Measurements from ENCODE around the gene TP53RK. TPM values are rescaled to one million over a fixed set of nuclear protein-coding genes. Genes with fewer than 3 reads are reported as not detected.

TP53RK gene
- total and polyA plus RNA-seq, 4 experiments from 2014 or later = 13.5 to 29.4 (median 21.2) TPM

GRCh38 chr20:46690219-46691106 is 1.2 kb upstream of the TP53RK start:
- H3K4me3 Mint-ChIP-seq = peak overlapping the region; percentile 47 to 100 (median 75)
- H3K27me3 Mint-ChIP-seq = peaks cover 0 to 1% of the 10 kb centered on the region in 2 donors
- intact Hi-C loops (cut with micrococcal nuclease) = no loop called here
- peak overlapping the region; percentile 85 for H3K27ac ChIP-seq (ENCODE audit: low read depth, low read length)
- H3K4me1 Mint-ChIP-seq = peaks cover 28 to 42% (median 39%) of the 10 kb centered on the region in 4 donors
- no peak overlapping the region for H3K4me3 ChIP-seq (ENCODE audit: low read length in 2 of 2)
- no peaks in the 10 kb centered on the region for H3K27me3 ChIP-seq (ENCODE audit: insufficient read depth, low read length)
- DNase-seq = no peak
- POLR2A ChIA-PET (ENCODE audit: partially characterized antibody) = interaction anchor here (0.7 kb wide), 1 partner anchor 666 kb away, joined by 3 read pairs; the partner anchor contains the start of gene ZMYND8
- H3K4me1 ChIP-seq (ENCODE audit: insufficient read depth, low read length) = peaks cover 39% of the 10 kb centered on the region
- peaks cover 11 to 23% of the 10 kb centered on the region in 2 donors for H3K36me3 Mint-ChIP-seq
- peaks cover 0 to 2% (median 0%) of the 10 kb centered on the region in 8 donors for H3K9me3 Mint-ChIP-seq
- CTCF ChIA-PET (ENCODE audit: partially characterized antibody) = interaction anchor here (1.6 kb wide), 1 partner anchor 10 kb away, joined by 13 read pairs; no protein-coding TSS in a partner anchor
- H3K36me3 ChIP-seq (ENCODE audit: insufficient read depth, low read length) = peaks cover 6% of the 10 kb centered on the region
- H3K27ac Mint-ChIP-seq = peak overlapping the region in 6 of 7 donors; percentile 20 to 98 (median 90)
- no peaks in the 10 kb centered on the region for H3K9me3 ChIP-seq (ENCODE audit: control insufficient read depth in 1 of 2, low read length in 2 of 2)

- Mint-ChIP-seq H3K27ac (peak overlapping the region; percentile 84 to 100 (median 97)), H3K27me3 (peaks cover 0 to 1% of the 10 kb centered on the region in 2 donors), H3K4me1 (peaks cover 31 to 46% (median 44%) of the 10 kb centered on the region in 4 donors), H3K9me3 (peaks cover 0 to 2% (median 0%) of the 10 kb centered on the region in 8 donors), H3K36me3 (peaks cover 15 to 29% of the 10 kb centered on the region in 2 donors), H3K4me3 (peak overlapping the region; percentile 94 to 100 (median 98))
- ChIA-PET CTCF (ENCODE audit: partially characterized antibody) (interaction anchor here (1.6 kb wide), 1 partner anchor 10 kb away, joined by 13 read pairs; no protein-coding TSS in a partner anchor), POLR2A (ENCODE audit: partially characterized antibody) (interaction anchor here (0.7 to 1.1 kb wide), 2 partner anchors 13 to 667 kb away, joined by 3 to 5 read pairs; partner anchors contain the start of gene ZMYND8)
- Histone ChIP-seq H3K4me3 (ENCODE audit: low read length in 2 of 2) (peak overlapping the region; percentile 49 to 92), H3K36me3 (ENCODE audit: insufficient read depth, low read length) (peaks cover 12% of the 10 kb centered on the region), H3K9me3 (ENCODE audit: control insufficient read depth in 1 of 2, low read length in 2 of 2) (no peaks in the 10 kb centered on the region), H3K4me1 (ENCODE audit: insufficient read depth, low read length) (peaks cover 44% of the 10 kb centered on the region), H3K27me3 (ENCODE audit: insufficient read depth, low read length) (no peaks in the 10 kb centered on the region), H3K27ac (ENCODE audit: low read depth, low read length) (peak overlapping the region; percentile 85)
- intact Hi-C loops (cut with micrococcal nuclease) = loop anchor here (1.0 to 10.0 kb wide), 5 partner anchors 8 to 1802 kb away; partner anchors contain the start of genes DNTTIP1, ELMO2, WFDC3 and YWHAB
- no peak for DNase-seq
Observed at GRCh38 chr20:46689754-46690085, 476 bp upstream of the TP53RK start.

DNA sequence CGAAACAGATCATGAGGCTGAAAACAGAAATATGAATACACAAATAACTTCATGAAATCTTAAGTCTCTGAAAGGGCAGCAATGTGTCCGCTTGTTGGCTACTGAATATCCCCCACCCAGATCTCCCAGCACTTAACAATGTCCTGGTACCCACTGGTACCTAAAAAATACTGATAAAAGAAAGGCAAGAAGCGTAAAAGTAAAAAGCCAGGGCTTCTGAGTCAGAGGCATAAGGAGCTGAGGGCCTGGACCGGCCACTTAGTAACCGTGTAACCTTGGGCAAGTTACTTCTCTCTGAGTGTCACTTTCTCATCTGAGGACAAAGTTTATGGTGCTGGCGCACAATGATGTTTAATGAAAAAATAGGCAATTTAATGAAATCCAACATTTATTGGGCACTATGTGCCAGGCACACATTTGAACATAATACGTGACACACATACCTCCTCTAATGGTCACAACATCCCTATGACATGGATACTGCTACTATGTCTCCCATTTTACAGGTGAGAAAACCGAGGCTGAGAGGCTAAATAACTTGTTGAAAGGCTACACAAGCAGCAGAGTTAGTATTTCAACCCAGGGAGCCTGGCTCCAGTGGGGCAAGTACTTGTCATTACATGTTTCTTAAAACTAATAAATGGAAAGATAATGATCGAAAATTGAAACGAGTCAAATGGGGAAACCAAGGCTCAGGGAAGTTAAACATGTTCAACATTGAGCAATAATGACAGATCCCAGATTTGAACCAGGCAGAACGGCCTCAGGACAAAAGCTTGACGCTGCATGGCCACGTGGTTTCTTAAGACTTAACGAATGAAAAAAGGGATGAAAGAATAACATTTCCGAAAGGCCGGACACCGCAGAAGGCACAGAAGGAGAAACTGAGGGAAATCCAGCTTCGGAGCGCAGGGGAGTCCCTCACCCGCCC is 828 bp downstream of the TP53RK start:
- ChIA-PET CTCF (ENCODE audit: partially characterized antibody) (interaction anchor here (0.6 kb wide), 1 partner anchor 221 kb away, joined by 5 read pairs; no protein-coding TSS in a partner anchor), POLR2A (ENCODE audit: partially characterized antibody) (interaction anchor here (1.1 kb wide), 1 partner anchor 12 kb away, joined by 5 read pairs; no protein-coding TSS in a partner anchor)
- peaks cover 34 to 54% (median 48%) of the 10 kb centered on the region in 4 donors for H3K4me1 Mint-ChIP-seq
- peaks cover 0 to 2% (median 0%) of the 10 kb centered on the region in 8 donors for H3K9me3 Mint-ChIP-seq
- H3K27me3 ChIP-seq (ENCODE audit: insufficient read depth, low read length) = no peaks in the 10 kb centered on the region
- H3K27ac ChIP-seq (ENCODE audit: low read depth, low read length) = peak overlapping the region; percentile 85
- DNase-seq = no peak
- H3K27me3 Mint-ChIP-seq = no peaks in the 10 kb centered on the region
- H3K36me3 ChIP-seq (ENCODE audit: insufficient read depth, low read length) = peaks cover 16% of the 10 kb centered on the region
- intact Hi-C loops (cut with micrococcal nuclease) = loop anchor here (1.0 to 10.0 kb wide), 5 partner anchors 7 to 1801 kb away; partner anchors contain the start of genes DNTTIP1, ELMO2, WFDC3 and YWHAB
- peaks cover 15 to 39% of the 10 kb centered on the region in 2 donors for H3K36me3 Mint-ChIP-seq
- H3K4me3 Mint-ChIP-seq = peak overlapping the region; percentile 95 to 100 (median 98)
- H3K9me3 ChIP-seq (ENCODE audit: control insufficient read depth in 1 of 2, low read length in 2 of 2) = no peaks in the 10 kb centered on the region
- peak overlapping the region; percentile 59 to 92 for H3K4me3 ChIP-seq (ENCODE audit: low read length in 2 of 2)
- peaks cover 46% of the 10 kb centered on the region for H3K4me1 ChIP-seq (ENCODE audit: insufficient read depth, low read length)
- peak overlapping the region; percentile 82 to 96 (median 94) for H3K27ac Mint-ChIP-seq

DNA sequence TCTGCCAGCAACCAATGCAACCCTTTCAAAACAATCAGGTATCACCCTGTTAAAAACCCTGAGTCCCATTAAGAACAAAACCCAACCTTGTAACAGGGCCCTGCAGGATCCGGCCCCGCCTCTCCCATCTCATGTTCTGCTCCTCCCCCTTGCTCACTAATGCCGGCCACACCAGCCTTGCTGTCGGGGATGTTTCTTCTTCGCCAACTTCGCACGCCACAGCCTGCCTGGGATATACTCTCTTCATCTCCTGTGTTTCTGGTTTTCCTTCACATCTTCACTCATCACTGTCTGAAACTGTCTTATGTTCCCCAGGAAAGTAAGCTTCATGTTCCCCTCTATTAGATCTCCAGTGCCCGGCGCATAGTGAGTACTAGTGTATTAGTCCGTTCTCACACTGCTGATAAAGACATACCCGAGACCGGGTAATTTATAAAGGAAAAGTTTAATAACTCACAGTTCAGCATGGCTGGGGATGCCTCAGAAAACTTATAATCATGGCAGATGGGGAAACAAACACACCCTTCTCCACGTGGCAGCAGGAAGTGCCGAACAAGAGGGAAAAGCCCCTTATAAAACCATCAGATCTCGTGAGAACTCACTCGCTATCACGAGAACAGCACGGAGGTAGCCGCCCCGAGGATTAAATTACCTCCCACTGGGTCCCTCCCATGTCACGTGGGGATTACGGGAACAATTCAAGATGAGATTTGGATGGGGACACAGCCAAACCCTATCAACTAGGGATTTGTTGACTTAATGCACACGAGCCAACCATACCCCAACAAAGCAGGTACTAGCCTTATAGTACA is 5.1 kb downstream of the TP53RK start:
- no peaks in the 10 kb centered on the region for H3K27me3 Mint-ChIP-seq
- Histone ChIP-seq H3K27ac (ENCODE audit: low read depth, low read length) (no peak overlapping the region), H3K4me1 (ENCODE audit: insufficient read depth, low read length) (peaks cover 46% of the 10 kb centered on the region), H3K27me3 (ENCODE audit: insufficient read depth, low read length) (no peaks in the 10 kb centered on the region), H3K9me3 (ENCODE audit: control insufficient read depth in 1 of 2, low read length in 2 of 2) (no peaks in the 10 kb centered on the region), H3K36me3 (ENCODE audit: insufficient read depth, low read length) (peaks cover 23% of the 10 kb centered on the region), H3K4me3 (ENCODE audit: low read length in 2 of 2) (no peak overlapping the region)
- peaks cover 15 to 40% of the 10 kb centered on the region in 2 donors for H3K36me3 Mint-ChIP-seq
- intact Hi-C loops (cut with micrococcal nuclease) = loop anchor here (10.0 kb wide), 1 partner anchor 889 kb away; the partner anchor contains the start of genes DNTTIP1 and WFDC3
- H3K27ac Mint-ChIP-seq = peak overlapping the region in 3 of 7 donors; percentile 1 to 55 (median 39)
- ChIA-PET POLR2A (ENCODE audit: partially characterized antibody) (no interaction called here), CTCF (ENCODE audit: partially characterized antibody) (interaction anchor here (1.2 to 1.4 kb wide), 2 partner anchors 14 to 163 kb away, joined by 3 to 5 read pairs; no protein-coding TSS in a partner anchor)
- no peak for DNase-seq
- H3K4me1 Mint-ChIP-seq = peaks cover 40 to 70% (median 57%) of the 10 kb centered on the region in 4 donors
- H3K9me3 Mint-ChIP-seq = no peaks in the 10 kb centered on the region
- no peak overlapping the region for H3K4me3 Mint-ChIP-seq

GRCh38 chr20:46683668-46683938 is 5.6 kb downstream of the TP53RK start:
- peaks cover 40 to 68% (median 57%) of the 10 kb centered on the region in 4 donors for H3K4me1 Mint-ChIP-seq

More at GRCh38 chr20:46683668-46683938, 5.6 kb downstream of the TP53RK start:
- ChIA-PET CTCF (ENCODE audit: partially characterized antibody) (interaction anchor here (0.8 to 1.4 kb wide), 4 partner anchors 15 to 551 kb away, joined by 3 to 5 read pairs (median 3); no protein-coding TSS in a partner anchor), POLR2A (ENCODE audit: partially characterized antibody) (no interaction called here)
- H3K36me3 Mint-ChIP-seq = peaks cover 15 to 38% of the 10 kb centered on the region in 2 donors
- peaks cover 23% of the 10 kb centered on the region for H3K36me3 ChIP-seq (ENCODE audit: insufficient read depth, low read length)
- H3K27ac Mint-ChIP-seq = peak overlapping the region in 2 of 7 donors; percentile 55 to 81
- H3K4me3 ChIP-seq (ENCODE audit: low read length in 2 of 2) = no peak overlapping the region
- H3K27me3 ChIP-seq (ENCODE audit: insufficient read depth, low read length) = no peaks in the 10 kb centered on the region
- no peaks in the 10 kb centered on the region for H3K9me3 ChIP-seq (ENCODE audit: control insufficient read depth in 1 of 2, low read length in 2 of 2)
- intact Hi-C loops (cut with micrococcal nuclease) = loop anchor here (10.0 kb wide), 1 partner anchor 889 kb away; the partner anchor contains the start of genes DNTTIP1 and WFDC3
- peak in 1 of 5 donors; percentile 33 for DNase-seq
- H3K27me3 Mint-ChIP-seq = no peaks in the 10 kb centered on the region
- H3K4me1 ChIP-seq (ENCODE audit: insufficient read depth, low read length) = peaks cover 45% of the 10 kb centered on the region
- no peak overlapping the region for H3K27ac ChIP-seq (ENCODE audit: low read depth, low read length)
- H3K9me3 Mint-ChIP-seq = no peaks in the 10 kb centered on the region
- H3K4me3 Mint-ChIP-seq = peak overlapping the region in 1 of 8 donors; percentile 9

Data from CD4-positive, alpha-beta memory T cell (primary cell).